DMS 273 (cell line): ENCODE data around the gene MALAT1.

ENCODE experiments used
- DNase-seq: peaks from one replicate; lab custom pipeline; 2025; ENCODE audit not compliant: unreplicated experiment; lab: John Stamatoyannopoulos, UW

Gene MALAT1

GRCh38 chr11:65554842-65555430 is 56.1 kb downstream of the MALAT1 start:
- no peak for DNase-seq

GRCh38 chr11:65555693-65556231 is 56.9 kb downstream of the MALAT1 start:
- no peak for DNase-seq
